HepG2 (cell line): ENCODE results near the gene ANKLE1. TPM values are rescaled to one million over a fixed set of nuclear protein-coding genes. Genes with fewer than 3 reads are reported as not detected.
A peak's percentile ranks its signal among the peaks of the same experiment; 100 is the strongest.

Experiments used
- DMTF1 ChIP-seq: sonication (generic); formaldehyde crosslinking; IDR thresholded peaks from 2 replicates; pipeline ENCODE4 v1.4.0; 2020; ENCODE audit warnings: mild to moderate bottlenecking, missing genetic modification reagents
- FIP1L1 ChIP-seq: fragments of 200-400 bp; formaldehyde crosslinking; IDR thresholded peaks from 2 replicates; pipeline ENCODE4 v1.6.1; 2018; ENCODE audit warnings: low read depth, mild to moderate bottlenecking, low read length, moderate library complexity, borderline replicate concordance; ENCODE audit not compliant: insufficient read depth
- FOXO1 ChIP-seq: sonication (generic); formaldehyde crosslinking; IDR thresholded peaks from 2 replicates; pipeline ENCODE4 v1.4.0; 2020; ENCODE audit warnings: missing genetic modification reagents
- GTF3A ChIP-seq: sonication (generic); formaldehyde crosslinking; conservative IDR thresholded peaks from 2 replicates; pipeline ENCODE4 v1.4.0; 2020; ENCODE audit warnings: mild to moderate bottlenecking, missing genetic modification reagents
- NFE2L2 ChIP-seq: fragments of 150-350 bp; IDR thresholded peaks from 2 replicates; pipeline ENCODE4 v1.6.1; 2014; ENCODE audit warnings: low read length
- NFRKB ChIP-seq: fragments of 450-650 bp; IDR thresholded peaks from 2 replicates; pipeline ENCODE4 v1.6.1; 2017
- PCBP1 ChIP-seq: fragments of 200-400 bp; formaldehyde crosslinking; IDR thresholded peaks from 2 replicates; pipeline ENCODE4 v1.6.1; 2017; ENCODE audit warnings: mild to moderate bottlenecking, low read depth, low read length, borderline replicate concordance
- PITX1 ChIP-seq: sonication (generic); formaldehyde crosslinking; IDR thresholded peaks from 2 replicates; pipeline ENCODE4 v1.5.1; 2020; ENCODE audit warnings: mild to moderate bottlenecking, missing genetic modification reagents
- SMARCE1 ChIP-seq: fragments of 450-650 bp; IDR thresholded peaks from 2 replicates; pipeline ENCODE4 v1.6.1; 2017; ENCODE audit warnings: borderline replicate concordance
- ZBTB38 ChIP-seq: sonication (generic); formaldehyde crosslinking; IDR thresholded peaks from 2 replicates; pipeline ENCODE4 v1.5.1; 2020; ENCODE audit warnings: mild to moderate bottlenecking, missing genetic modification reagents
- ZGPAT ChIP-seq: IDR thresholded peaks from 2 replicates; pipeline ENCODE4 v1.6.1; 2016; ENCODE audit warnings: mild to moderate bottlenecking
- ZNF776 ChIP-seq: sonication (generic); formaldehyde crosslinking; IDR thresholded peaks from 2 replicates; pipeline ENCODE4 v1.4.0; 2020; ENCODE audit warnings: mild to moderate bottlenecking, missing genetic modification reagents
- ZNF777 ChIP-seq: sonication (generic); formaldehyde crosslinking; IDR thresholded peaks from 2 replicates; pipeline ENCODE4 v1.4.0; 2020; ENCODE audit warnings: missing genetic modification reagents
- polyA plus RNA-seq, 8 experiments: library from polyadenylated mRNA; depleted of rRNA in 3 of 8; stranded (reverse) in 7 of 8; unstranded in 1 of 8; fragments of >200 nt; fragmentation: Illumina TruSeq in 4 of 8; extraction: Trizol in 4 of 8; gene quantifications; 2 replicates each; pipeline versions ENCODE4 v1.2.1 to v1.2.3, GENCODE V29; 2011 to 2016; ENCODE audit warnings: low read depth in 4 of 8, missing spikeins in 1 of 8, mixed read lengths in 1 of 8; ENCODE audit not compliant: insufficient read depth in 1 of 8
- total RNA-seq, 5 experiments: library from RNA; depleted of rRNA; stranded (reverse); fragments of >200 nt; fragmentation: Illumina TruSeq; extraction: Trizol; gene quantifications; 2 replicates each; pipeline ENCODE4 v1.2.3, GENCODE V29; 2016; ENCODE audit warnings: low read depth in 1 of 5
- TF ChIP-seq, protein P1 (sequence below): sonication (generic); formaldehyde crosslinking; IDR thresholded peaks from 2 replicates; pipeline ENCODE4 v1.5.0; 2020; ENCODE audit warnings: mild to moderate bottlenecking, missing genetic modification reagents, moderate library complexity
- TF ChIP-seq, protein P2 (sequence below): sonication (generic); formaldehyde crosslinking; IDR thresholded peaks from 2 replicates; pipeline ENCODE4 v1.4.0; 2020; ENCODE audit warnings: mild to moderate bottlenecking, low read depth, missing genetic modification reagents
- TF ChIP-seq, protein P3 (sequence below): sonication (generic); formaldehyde crosslinking; conservative IDR thresholded peaks from 2 replicates; pipeline ENCODE4 v1.8.0; 2022; ENCODE audit warnings: mild to moderate bottlenecking, moderate library complexity, missing genetic modification reagents

The ANKLE1 gene
- total and polyA plus RNA-seq, 2 of the 13 experiments (the other 11 are each of a cell fraction or from before 2014, with no cell fraction given): 0.69 to 1.5 TPM

DNA sequence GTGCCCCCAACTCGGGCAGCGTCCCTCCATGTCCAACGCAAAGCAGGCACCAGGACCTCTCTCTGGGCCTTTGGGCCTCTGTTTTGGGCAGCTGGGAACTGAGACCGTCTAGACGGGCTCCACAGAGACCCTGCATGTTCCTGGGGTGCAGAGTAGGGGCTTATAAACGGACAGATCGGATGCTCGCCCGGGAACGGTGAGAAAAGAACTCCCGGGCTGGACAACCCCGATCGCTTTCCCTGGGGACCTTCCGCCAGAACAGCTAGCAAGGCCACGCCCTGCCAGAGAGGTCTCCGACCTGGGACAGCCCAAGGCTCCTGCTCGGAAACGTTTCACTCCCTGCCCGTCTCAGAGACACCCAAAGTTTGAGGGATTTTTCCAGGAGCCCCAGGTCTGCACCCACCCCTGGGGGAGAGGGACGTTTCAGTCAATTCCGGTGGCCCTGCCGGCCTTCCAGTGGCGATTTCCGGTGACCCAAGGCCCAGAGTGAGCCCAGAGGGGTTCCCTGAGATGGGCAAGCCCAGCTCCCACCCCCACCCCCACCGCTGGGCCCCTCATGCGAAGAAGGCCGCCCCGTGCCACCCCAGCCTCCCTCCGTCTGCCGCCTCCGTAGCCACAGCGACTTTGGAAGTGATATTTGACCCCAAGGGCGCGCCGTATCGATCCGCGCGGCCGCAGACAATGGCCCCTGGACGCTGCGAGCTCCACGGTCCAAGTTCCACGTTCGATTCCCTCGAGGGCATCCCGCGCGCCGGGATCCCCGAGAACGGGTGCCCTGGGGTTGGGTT lies 37.7 kb upstream of the ANKLE1 start (continued):
- TF ChIP-seq, protein P1, sequence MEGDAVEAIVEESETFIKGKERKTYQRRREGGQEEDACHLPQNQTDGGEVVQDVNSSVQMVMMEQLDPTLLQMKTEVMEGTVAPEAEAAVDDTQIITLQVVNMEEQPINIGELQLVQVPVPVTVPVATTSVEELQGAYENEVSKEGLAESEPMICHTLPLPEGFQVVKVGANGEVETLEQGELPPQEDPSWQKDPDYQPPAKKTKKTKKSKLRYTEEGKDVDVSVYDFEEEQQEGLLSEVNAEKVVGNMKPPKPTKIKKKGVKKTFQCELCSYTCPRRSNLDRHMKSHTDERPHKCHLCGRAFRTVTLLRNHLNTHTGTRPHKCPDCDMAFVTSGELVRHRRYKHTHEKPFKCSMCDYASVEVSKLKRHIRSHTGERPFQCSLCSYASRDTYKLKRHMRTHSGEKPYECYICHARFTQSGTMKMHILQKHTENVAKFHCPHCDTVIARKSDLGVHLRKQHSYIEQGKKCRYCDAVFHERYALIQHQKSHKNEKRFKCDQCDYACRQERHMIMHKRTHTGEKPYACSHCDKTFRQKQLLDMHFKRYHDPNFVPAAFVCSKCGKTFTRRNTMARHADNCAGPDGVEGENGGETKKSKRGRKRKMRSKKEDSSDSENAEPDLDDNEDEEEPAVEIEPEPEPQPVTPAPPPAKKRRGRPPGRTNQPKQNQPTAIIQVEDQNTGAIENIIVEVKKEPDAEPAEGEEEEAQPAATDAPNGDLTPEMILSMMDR (CRISPR knock-in tag): no peak
- TF ChIP-seq, protein P2, sequence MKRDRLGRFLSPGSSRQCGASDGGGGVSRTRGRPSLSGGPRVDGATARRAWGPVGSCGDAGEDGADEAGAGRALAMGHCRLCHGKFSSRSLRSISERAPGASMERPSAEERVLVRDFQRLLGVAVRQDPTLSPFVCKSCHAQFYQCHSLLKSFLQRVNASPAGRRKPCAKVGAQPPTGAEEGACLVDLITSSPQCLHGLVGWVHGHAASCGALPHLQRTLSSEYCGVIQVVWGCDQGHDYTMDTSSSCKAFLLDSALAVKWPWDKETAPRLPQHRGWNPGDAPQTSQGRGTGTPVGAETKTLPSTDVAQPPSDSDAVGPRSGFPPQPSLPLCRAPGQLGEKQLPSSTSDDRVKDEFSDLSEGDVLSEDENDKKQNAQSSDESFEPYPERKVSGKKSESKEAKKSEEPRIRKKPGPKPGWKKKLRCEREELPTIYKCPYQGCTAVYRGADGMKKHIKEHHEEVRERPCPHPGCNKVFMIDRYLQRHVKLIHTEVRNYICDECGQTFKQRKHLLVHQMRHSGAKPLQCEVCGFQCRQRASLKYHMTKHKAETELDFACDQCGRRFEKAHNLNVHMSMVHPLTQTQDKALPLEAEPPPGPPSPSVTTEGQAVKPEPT: no peak
- no peak for TF ChIP-seq PCBP1
- TF ChIP-seq, protein P3, sequence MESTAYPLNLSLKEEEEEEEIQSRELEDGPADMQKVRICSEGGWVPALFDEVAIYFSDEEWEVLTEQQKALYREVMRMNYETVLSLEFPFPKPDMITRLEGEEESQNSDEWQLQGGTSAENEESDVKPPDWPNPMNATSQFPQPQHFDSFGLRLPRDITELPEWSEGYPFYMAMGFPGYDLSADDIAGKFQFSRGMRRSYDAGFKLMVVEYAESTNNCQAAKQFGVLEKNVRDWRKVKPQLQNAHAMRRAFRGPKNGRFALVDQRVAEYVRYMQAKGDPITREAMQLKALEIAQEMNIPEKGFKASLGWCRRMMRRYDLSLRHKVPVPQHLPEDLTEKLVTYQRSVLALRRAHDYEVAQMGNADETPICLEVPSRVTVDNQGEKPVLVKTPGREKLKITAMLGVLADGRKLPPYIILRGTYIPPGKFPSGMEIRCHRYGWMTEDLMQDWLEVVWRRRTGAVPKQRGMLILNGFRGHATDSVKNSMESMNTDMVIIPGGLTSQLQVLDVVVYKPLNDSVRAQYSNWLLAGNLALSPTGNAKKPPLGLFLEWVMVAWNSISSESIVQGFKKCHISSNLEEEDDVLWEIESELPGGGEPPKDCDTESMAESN (CRISPR knock-in tag): no peak
- no peak for TF ChIP-seq SMARCE1
- TF ChIP-seq FIP1L1: no peak
- TF ChIP-seq PITX1 (CRISPR knock-in tag): peak; percentile 39; the same call in 1 of the 2 replicates
- no peak for TF ChIP-seq DMTF1
- TF ChIP-seq FOXO1 (CRISPR knock-in tag): peak; percentile 78; the same call in 1 of the 2 replicates
- no peak for TF ChIP-seq GTF3A
- TF ChIP-seq ZGPAT (CRISPR knock-in tag): peak; percentile 83; the same call in 1 of the 2 replicates
- peak; percentile 79 for TF ChIP-seq ZNF777 (CRISPR knock-in tag)
- no peak for TF ChIP-seq ZNF776 (CRISPR knock-in tag)
- TF ChIP-seq ZBTB38 (CRISPR knock-in tag): no peak
- no peak for TF ChIP-seq NFRKB
- no peak for TF ChIP-seq NFE2L2
